MM.1S (cell line): ENCODE measurements around the gene SGPL1.

ENCODE experiments used
- CTCF ChIP-seq: fragments of 300-600 bp; sonication (generic); IDR thresholded peaks from 2 replicates; pipeline ENCODE4 v1.5.1; 2016; ENCODE audit warnings: antibody characterized with exemption, low read length, mixed read lengths
- EZH2 ChIP-seq: fragments of 300-600 bp; sonication (generic); optimal IDR thresholded peaks from 2 replicates; pipeline ENCODE3; 2017; ENCODE audit warnings: low read depth, mild to moderate bottlenecking, antibody characterized with exemption, low read length, mixed read lengths

- TF ChIP-seq CTCF (no peak), EZH2 (no peak)
Observed at GRCh38 chr10:70906953-70907636, 91.3 kb downstream of the SGPL1 start.
